Sigmoid colon (tissue), 3 donors: ENCODE data around the gene F2RL1.
"Not testable (repeated sequence)": the region's sequence is repeated elsewhere in the genome, so short reads cannot be mapped to it uniquely, and the experiment has no call there.

Experiments used
- CTCF ChIP-seq, 4 experiments: fragments of 450-650 bp in 3 of 4; fragments of 200-600 bp in 1 of 4; IDR thresholded peaks; one replicate each; pipeline ENCODE4 v1.5.1; 2016 to 2019; ENCODE audit warnings: antibody characterized with exemption in 4 of 4, mild to moderate bottlenecking in 3 of 4, moderate library complexity in 2 of 4
- POLR2A ChIP-seq, 2 donors: fragments of 450-650 bp; IDR thresholded peaks; one replicate each; pipeline ENCODE4 v1.6.1; 2016; ENCODE audit warnings: antibody characterized with exemption in 2 of 2, mild to moderate bottlenecking in 2 of 2, moderate library complexity in 2 of 2

- not testable (repeated sequence) for TF ChIP-seq CTCF, POLR2A (IDR thresholded peaks at IDR 0.05)
Measured at GRCh38 chr5:76789275-76789674, 29.6 kb upstream of the F2RL1 start.
